ENCODE data around the gene MBOAT1. TPM values are rescaled to one million over a fixed set of nuclear protein-coding genes. Genes with fewer than 3 reads are reported as not detected.
A peak's percentile ranks its signal among the peaks of the same experiment; 100 is the strongest.
"Not testable (repeated sequence)": the region's sequence is repeated elsewhere in the genome, so short reads cannot be mapped to it uniquely, and the experiment has no call there.

The MBOAT1 gene
- 9.9 TPM for total RNA-seq

GRCh38 chr6:20212392-20213111 lies at the start of gene MBOAT1:
Gene MBOAT1, minus strand, starts transcription at chr6:20212469. Its CDS starts 235 bp downstream, at chr6:20212234.
- H3K4me3 ChIP-seq (ENCODE audit: low read length) = peak within 1 kb of the TSS; percentile 63
- H3K4me1 ChIP-seq (ENCODE audit: insufficient read depth, low read length) = peaks cover 45% of the 10 kb centered on the region
- H3K9me3 ChIP-seq (ENCODE audit: low read depth, low read length) = no peaks in the 10 kb centered on the region
- no peaks in the 10 kb centered on the region for H3K27me3 ChIP-seq (ENCODE audit: insufficient read depth, low read length)

GRCh38 chr6:20261685-20262084 lies 49.4 kb upstream of the MBOAT1 start:
- Histone ChIP-seq H3K9me3 (ENCODE audit: low read depth, low read length) (no peaks in the 10 kb centered on the region), H3K27me3 (ENCODE audit: insufficient read depth, low read length) (no peaks in the 10 kb centered on the region)

GRCh38 chr6:20260360-20260759 lies 48.1 kb upstream of the MBOAT1 start:
- Histone ChIP-seq H3K9me3 (ENCODE audit: low read depth, low read length) (no peaks in the 10 kb centered on the region), H3K27me3 (ENCODE audit: insufficient read depth, low read length) (no peaks in the 10 kb centered on the region), H3K4me3 (ENCODE audit: low read length) (no peak overlapping the region), H3K4me1 (ENCODE audit: insufficient read depth, low read length) (peaks cover 5% of the 10 kb centered on the region)

More at GRCh38 chr6:20261685-20262084, 49.4 kb upstream of the MBOAT1 start:
- Histone ChIP-seq H3K4me3 (ENCODE audit: low read length) (no peak overlapping the region), H3K4me1 (ENCODE audit: insufficient read depth, low read length) (peaks cover 6% of the 10 kb centered on the region)

- H3K27me3 ChIP-seq (ENCODE audit: insufficient read depth, low read length) = no peaks in the 10 kb centered on the region
- H3K4me1 ChIP-seq (ENCODE audit: insufficient read depth, low read length) = peaks cover 5% of the 10 kb centered on the region
- H3K9me3 ChIP-seq (ENCODE audit: low read depth, low read length) = no peaks in the 10 kb centered on the region
- no peak overlapping the region for H3K4me3 ChIP-seq (ENCODE audit: low read length)
Observed at GRCh38 chr6:20259316-20260049, 47.2 kb upstream of the MBOAT1 start.

GRCh38 chr6:20255428-20255827 lies 43.2 kb upstream of the MBOAT1 start:
- H3K27me3 ChIP-seq (ENCODE audit: insufficient read depth, low read length) = no peaks in the 10 kb centered on the region
- H3K4me1 ChIP-seq (ENCODE audit: insufficient read depth, low read length) = peaks cover 5% of the 10 kb centered on the region
- H3K4me3 ChIP-seq (ENCODE audit: low read length) = no peak overlapping the region
- no peaks in the 10 kb centered on the region for H3K9me3 ChIP-seq (ENCODE audit: low read depth, low read length)

- Histone ChIP-seq H3K27me3 (ENCODE audit: insufficient read depth, low read length) (no peaks in the 10 kb centered on the region), H3K9me3 (ENCODE audit: low read depth, low read length) (no peaks in the 10 kb centered on the region), H3K4me3 (ENCODE audit: low read length) (no peak overlapping the region), H3K4me1 (ENCODE audit: insufficient read depth, low read length) (peaks cover 5% of the 10 kb centered on the region)
Observed at GRCh38 chr6:20254295-20254694, 42.0 kb upstream of the MBOAT1 start.

GRCh38 chr6:20253021-20253420 lies 40.8 kb upstream of the MBOAT1 start:
- Histone ChIP-seq H3K4me1 (ENCODE audit: insufficient read depth, low read length) (peaks cover 5% of the 10 kb centered on the region), H3K27me3 (ENCODE audit: insufficient read depth, low read length) (no peaks in the 10 kb centered on the region), H3K4me3 (ENCODE audit: low read length) (no peak overlapping the region), H3K9me3 (ENCODE audit: low read depth, low read length) (no peaks in the 10 kb centered on the region)

- Histone ChIP-seq H3K27me3 (ENCODE audit: insufficient read depth, low read length) (no peaks in the 10 kb centered on the region), H3K4me3 (ENCODE audit: low read length) (no peak overlapping the region), H3K4me1 (ENCODE audit: insufficient read depth, low read length) (peaks cover 5% of the 10 kb centered on the region), H3K9me3 (ENCODE audit: low read depth, low read length) (no peaks in the 10 kb centered on the region)
Observed at GRCh38 chr6:20252311-20252710, 40.0 kb upstream of the MBOAT1 start.

- H3K4me3 ChIP-seq (ENCODE audit: low read length) = no peak overlapping the region
- H3K9me3 ChIP-seq (ENCODE audit: low read depth, low read length) = no peaks in the 10 kb centered on the region
- no peaks in the 10 kb centered on the region for H3K4me1 ChIP-seq (ENCODE audit: insufficient read depth, low read length)
- H3K27me3 ChIP-seq (ENCODE audit: insufficient read depth, low read length) = no peaks in the 10 kb centered on the region
Observed at GRCh38 chr6:20251525-20251924, 39.3 kb upstream of the MBOAT1 start.

GRCh38 chr6:20246125-20246524 lies 33.9 kb upstream of the MBOAT1 start:
- no peak overlapping the region for H3K4me3 ChIP-seq (ENCODE audit: low read length)
- H3K9me3 ChIP-seq (ENCODE audit: low read depth, low read length) = no peaks in the 10 kb centered on the region
- no peaks in the 10 kb centered on the region for H3K27me3 ChIP-seq (ENCODE audit: insufficient read depth, low read length)
- H3K4me1 ChIP-seq (ENCODE audit: insufficient read depth, low read length) = no peaks in the 10 kb centered on the region

GRCh38 chr6:20244807-20245681 lies 32.8 kb upstream of the MBOAT1 start:
- H3K4me3 ChIP-seq (ENCODE audit: low read length); H3K4me1 ChIP-seq (ENCODE audit: insufficient read depth, low read length); H3K27me3 ChIP-seq (ENCODE audit: insufficient read depth, low read length); H3K9me3 ChIP-seq (ENCODE audit: low read depth, low read length): not testable (repeated sequence)

- Histone ChIP-seq H3K9me3 (ENCODE audit: low read depth, low read length) (no peaks in the 10 kb centered on the region), H3K4me1 (ENCODE audit: insufficient read depth, low read length) (no peaks in the 10 kb centered on the region), H3K27me3 (ENCODE audit: insufficient read depth, low read length) (no peaks in the 10 kb centered on the region), H3K4me3 (ENCODE audit: low read length) (no peak overlapping the region)
Observed at GRCh38 chr6:20243288-20243687, 31.0 kb upstream of the MBOAT1 start.

GRCh38 chr6:20242397-20242796 lies 30.1 kb upstream of the MBOAT1 start:
- Histone ChIP-seq H3K9me3 (ENCODE audit: low read depth, low read length) (no peaks in the 10 kb centered on the region), H3K4me1 (ENCODE audit: insufficient read depth, low read length) (no peaks in the 10 kb centered on the region), H3K4me3 (ENCODE audit: low read length) (no peak overlapping the region), H3K27me3 (ENCODE audit: insufficient read depth, low read length) (no peaks in the 10 kb centered on the region)

- no peaks in the 10 kb centered on the region for H3K4me1 ChIP-seq (ENCODE audit: insufficient read depth, low read length)
- no peaks in the 10 kb centered on the region for H3K9me3 ChIP-seq (ENCODE audit: low read depth, low read length)
- no peak overlapping the region for H3K4me3 ChIP-seq (ENCODE audit: low read length)
- H3K27me3 ChIP-seq (ENCODE audit: insufficient read depth, low read length) = no peaks in the 10 kb centered on the region
Observed at GRCh38 chr6:20241102-20241501, 28.8 kb upstream of the MBOAT1 start.

All from mononuclear cell (primary cell).